HepG2 (cell line): ENCODE results near the gene FAM120B. TPM values are rescaled to one million over a fixed set of nuclear protein-coding genes. Genes with fewer than 3 reads are reported as not detected.

Source experiments
- ATAC-seq: fragments of 200-7000 bp; cut with Tn5 transposase; 3 replicates; pipeline ENCODE4 v1.9.1; 2020; ENCODE audit warnings: mild to moderate bottlenecking, moderate library complexity
- BruUV-seq: library from RNA; stranded (reverse); fragments of 400-500 nt; replicated peaks from 2 replicates; lab custom pipeline; 2021; lab: Mats Ljungman, UMichigan
- CTCF ChIA-PET: fragments of 300-600 bp; formaldehyde crosslinking; extraction: SDS; loops from one replicate; lab custom pipeline; 2021; ENCODE audit warnings: low total read pairs, inconsistent platforms, low intra/inter-chr PET ratio; lab: Yijun Ruan, JAX
- POLR2A ChIA-PET: fragments of 350-600 bp; sonication (Branson Sonifier 250); formaldehyde crosslinking; loops from one replicate; lab custom pipeline; 2020; ENCODE audit warnings: antibody characterized with exemption, inconsistent platforms; lab: Yijun Ruan, JAX
- DNase-seq: peaks from one replicate; pipeline ENCODE4 v3.0.0-alpha.2; 2015; ENCODE audit warnings: low spot score
- FAIRE-seq: peaks from 3 replicates; lab custom pipeline; 2011; peaks lifted over from hg19 to GRCh38; lab: Jason Lieb, UNC
- H2AFZ ChIP-seq: one replicate; pipeline ENCODE4 v1.6.1; 2011; ENCODE audit warnings: low read length, inconsistent platforms
- H3K27ac ChIP-seq: fragments of 300-600 bp; 3 replicates; pipeline ENCODE4 v1.8.0; 2011; ENCODE audit warnings: mixed run types, mild to moderate bottlenecking, mixed read lengths, low read length, inconsistent platforms; ENCODE audit not compliant: insufficient read depth; ENCODE audit errors: extremely low read length
- H3K27me3 ChIP-seq, 2 experiments: fragments of 200-600 bp in 1 of 2; 2 replicates in 1 of 2; 3 replicates in 1 of 2; pipeline versions ENCODE4 v1.6.0 to v1.8.0; 2011; ENCODE audit warnings: low read length in 2 of 2, mild to moderate bottlenecking in 2 of 2, moderate library complexity in 2 of 2, inconsistent platforms in 1 of 2; ENCODE audit not compliant: insufficient read depth in 2 of 2, control insufficient read depth in 1 of 2
- H3K36me3 ChIP-seq, 2 experiments: fragments of 200-600 bp in 1 of 2; replicated peaks in 1 of 2; 2 replicates in 1 of 2; 3 replicates in 1 of 2; pipeline versions ENCODE4 v1.5.1 to v1.8.0; 2011; ENCODE audit warnings: low read length in 2 of 2, inconsistent platforms in 1 of 2; ENCODE audit not compliant: insufficient read depth in 2 of 2, control insufficient read depth in 1 of 2
- H3K4me1 ChIP-seq: 2 replicates; pipeline ENCODE4 v1.5.1; 2012; ENCODE audit warnings: low read length, inconsistent platforms; ENCODE audit not compliant: insufficient read depth
- H3K4me2 ChIP-seq: 2 replicates; pipeline ENCODE4 v1.6.0; 2011; ENCODE audit warnings: low read depth, low read length, inconsistent platforms
- H3K4me3 ChIP-seq, 3 experiments: fragments of 200-600 bp in 1 of 3; sonication (generic), shearing (Covaris generic) in 1 of 3; replicated peaks in 1 of 3; 2 replicates each; pipeline ENCODE4 v1.5.1; 2011 to 2016; ENCODE audit warnings: low read length in 3 of 3, inconsistent platforms in 2 of 3, low read depth in 2 of 3, mild to moderate bottlenecking in 2 of 3, control low read depth in 1 of 3, mixed read lengths in 1 of 3; ENCODE audit not compliant: insufficient read depth in 1 of 3
- H3K79me2 ChIP-seq: one replicate; pipeline ENCODE4 v1.6.1; 2011; ENCODE audit warnings: low read length, inconsistent platforms; ENCODE audit not compliant: insufficient read depth
- H3K9ac ChIP-seq: 2 replicates; pipeline ENCODE4 v1.6.0; 2011; ENCODE audit warnings: mild to moderate bottlenecking, low read depth, low read length, inconsistent platforms; ENCODE audit not compliant: insufficient read depth
- H3K9me3 ChIP-seq: 2 replicates; pipeline ENCODE4 v1.5.1; 2012; ENCODE audit warnings: mild to moderate bottlenecking, low read length
- H4K20me1 ChIP-seq: 2 replicates; pipeline ENCODE4 v1.6.0; 2011; ENCODE audit warnings: inconsistent platforms, mild to moderate bottlenecking, low read length, moderate library complexity; ENCODE audit not compliant: insufficient read depth
- BHLHE40 ChIP-seq: IDR thresholded peaks from 2 replicates; pipeline ENCODE4 v1.6.1; 2011; ENCODE audit warnings: low read length, improper control_type of control experiment
- CHCHD3 ChIP-seq: sonication (generic); formaldehyde crosslinking; IDR thresholded peaks from 2 replicates; pipeline ENCODE4 v1.8.0; 2022; ENCODE audit warnings: mild to moderate bottlenecking, missing genetic modification reagents, moderate library complexity
- ELF3 ChIP-seq: IDR thresholded peaks from 2 replicates; pipeline ENCODE4 v1.6.1; 2016; ENCODE audit warnings: missing genetic modification reagents, missing compliant biosample characterization
- MED8 ChIP-seq: sonication (generic); formaldehyde crosslinking; IDR thresholded peaks from 2 replicates; pipeline ENCODE4 v1.8.1; 2023; ENCODE audit warnings: mild to moderate bottlenecking, missing genetic modification reagents; ENCODE audit not compliant: insufficient replicate concordance
- MXI1 ChIP-seq: IDR thresholded peaks from 3 replicates; pipeline ENCODE4 v1.6.1; 2012; ENCODE audit warnings: low read depth, low read length, inconsistent platforms, borderline replicate concordance
- SIX4 ChIP-seq: sonication (generic); formaldehyde crosslinking; IDR thresholded peaks from 2 replicates; pipeline ENCODE4 v1.4.0; 2020; ENCODE audit warnings: missing genetic modification reagents
- TCF7 ChIP-seq: sonication (generic); IDR thresholded peaks from 2 replicates; pipeline ENCODE4 v1.6.1; 2016; ENCODE audit warnings: antibody characterized with exemption, low read depth
- TCF7L2 ChIP-seq: IDR thresholded peaks from 2 replicates; pipeline ENCODE4 v1.6.1; 2011; ENCODE audit warnings: mild to moderate bottlenecking, low read depth, low read length, moderate library complexity
- WGBS: methylation state at CpG from one replicate; pipeline ENCODE4 v1.1.6; 2017; ENCODE audit warnings: low lambda C conversion rate; 5-methylcytosine and 5-hydroxymethylcytosine counted together
- in situ Hi-C: cut with HindIII; loops from 2 replicates; pipeline ENCODE4 v1.10.0; 2017; ENCODE audit warnings: low pct_unique_long_range_greater_than_20kb; ENCODE audit not compliant: extremely low pct_ligation_motif_present
- intact Hi-C: fragments of 100-400 bp; cut with micrococcal nuclease; formaldehyde crosslinking; loops from one replicate; pipeline ENCODE4 v1.10.0; 2022; ENCODE audit not compliant: unreplicated experiment
- polyA plus RNA-seq, 8 experiments: library from polyadenylated mRNA; depleted of rRNA in 3 of 8; stranded (reverse) in 7 of 8; unstranded in 1 of 8; fragments of >200 nt; fragmentation: Illumina TruSeq in 4 of 8; extraction: Trizol in 4 of 8; gene quantifications; 2 replicates each; pipeline versions ENCODE4 v1.2.1 to v1.2.3, GENCODE V29; 2011 to 2016; ENCODE audit warnings: low read depth in 4 of 8, missing spikeins in 1 of 8, mixed read lengths in 1 of 8; ENCODE audit not compliant: insufficient read depth in 1 of 8
- total RNA-seq, 5 experiments: library from RNA; depleted of rRNA; stranded (reverse); fragments of >200 nt; fragmentation: Illumina TruSeq; extraction: Trizol; gene quantifications; 2 replicates each; pipeline ENCODE4 v1.2.3, GENCODE V29; 2016; ENCODE audit warnings: low read depth in 1 of 5
- TF ChIP-seq, protein P1 (sequence below), 2 experiments: sonication (generic) in 1 of 2; formaldehyde crosslinking in 1 of 2; IDR thresholded peaks; 2 replicates each; pipeline versions ENCODE4 v1.4.0 to v1.6.1; 2016 to 2020; ENCODE audit warnings: borderline replicate concordance in 1 of 2, low read depth in 1 of 2, mild to moderate bottlenecking in 1 of 2, missing genetic modification reagents in 1 of 2

The FAM120B gene
- total and polyA plus RNA-seq, 2 of the 13 experiments (the other 11 are each of a cell fraction or from before 2014, with no cell fraction given): 9.2 to 10.7 TPM

DNA sequence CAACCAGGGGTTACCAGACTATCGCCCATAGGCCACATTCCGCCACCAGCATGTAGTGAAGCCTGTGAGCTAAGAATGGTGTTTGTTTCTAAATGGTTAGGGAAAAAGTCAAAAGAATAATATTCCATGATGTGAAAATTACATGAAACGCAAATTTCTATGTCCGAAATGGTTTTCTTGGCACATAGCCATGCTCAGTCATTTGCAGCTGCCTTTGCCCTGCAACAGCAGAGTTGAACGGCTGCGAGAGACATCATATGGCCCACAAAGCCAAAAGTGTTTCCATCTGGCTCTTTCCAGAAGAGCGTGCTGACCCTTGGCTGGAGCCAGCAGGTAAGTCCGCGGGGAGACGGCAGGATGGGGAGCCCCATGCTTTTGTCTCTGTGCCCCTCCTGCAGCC, 60.7 kb downstream of the FAM120B start:
- FAIRE-seq: no peak
- no peak overlapping the region for H3K27ac ChIP-seq
- no peaks in the 10 kb centered on the region for H4K20me1 ChIP-seq
- H3K27me3 ChIP-seq: no peaks in the 10 kb centered on the region
- no peak overlapping the region for H3K4me2 ChIP-seq
- in situ Hi-C loops: no loop called here
- no peaks in the 10 kb centered on the region for H3K9me3 ChIP-seq
- no peak overlapping the region for H2AFZ ChIP-seq
- ATAC-seq: no peak
- BruUV-seq: no TSS peak
- H3K79me2 ChIP-seq: no peaks in the 10 kb centered on the region
- TF ChIP-seq BHLHE40: no peak
- no peak for TF ChIP-seq MXI1
- TF ChIP-seq CHCHD3 (CRISPR knock-in tag): no peak
- no peak for TF ChIP-seq MED8 (CRISPR knock-in tag)
- TF ChIP-seq TCF7L2: no peak
- TF ChIP-seq SIX4: no peak
- TF ChIP-seq ELF3 (CRISPR knock-in tag): no peak
- H3K36me3 ChIP-seq: peaks cover 3 to 22% of the 10 kb centered on the region in 2 experiments
- intact Hi-C loops: no loop called here
- ChIA-PET POLR2A (no interaction called here), CTCF (no interaction called here)
- 97% methylated on average over 10 of the region's 10 CpGs for WGBS
- DNase-seq: no peak
- no peak overlapping the region for H3K9ac ChIP-seq
- peaks cover 56% of the 10 kb centered on the region for H3K4me1 ChIP-seq
- H3K4me3 ChIP-seq: no peak overlapping the region

DNA sequence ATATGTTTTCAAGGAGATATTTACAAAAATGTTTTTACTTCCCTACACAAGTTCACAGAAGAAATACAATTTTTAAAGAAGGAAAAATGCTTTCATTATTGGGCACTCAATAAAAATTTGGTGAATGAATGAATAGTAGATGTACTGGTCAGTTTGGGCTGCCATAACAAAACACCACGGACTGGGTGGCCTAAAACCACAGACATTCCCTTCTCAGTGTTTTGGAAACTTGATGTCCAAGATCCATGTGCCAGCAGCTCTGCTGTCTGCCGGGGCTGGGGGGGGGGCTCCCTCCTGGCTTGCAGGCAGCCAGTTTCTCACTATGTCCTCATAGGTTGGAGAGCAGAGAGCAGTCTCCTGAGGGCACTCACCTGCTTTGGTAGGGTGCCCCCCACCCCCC, 62.0 kb downstream of the FAM120B start:
- BruUV-seq: no TSS peak
- peaks cover 3 to 20% of the 10 kb centered on the region in 2 experiments for H3K36me3 ChIP-seq
- H3K4me2 ChIP-seq: no peak overlapping the region
- no peaks in the 10 kb centered on the region for H3K27me3 ChIP-seq
- no peak overlapping the region for H2AFZ ChIP-seq
- in situ Hi-C loops: no loop called here
- no peak overlapping the region for H3K4me3 ChIP-seq
- no peak overlapping the region for H3K27ac ChIP-seq
- CTCF ChIA-PET: no interaction called here
- H3K79me2 ChIP-seq: no peaks in the 10 kb centered on the region
- DNase-seq (no peak), FAIRE-seq (no peak), ATAC-seq (no peak)
- no peaks in the 10 kb centered on the region for H4K20me1 ChIP-seq
- WGBS: 96% methylated on average over 1 of the region's 2 CpGs
- H3K9ac ChIP-seq: no peak overlapping the region
- H3K4me1 ChIP-seq: peaks cover 56% of the 10 kb centered on the region
- intact Hi-C loops: no loop called here
- H3K9me3 ChIP-seq: no peaks in the 10 kb centered on the region
- POLR2A ChIA-PET: no interaction called here
- no peak for TF ChIP-seq TCF7
- TF ChIP-seq, protein P1, sequence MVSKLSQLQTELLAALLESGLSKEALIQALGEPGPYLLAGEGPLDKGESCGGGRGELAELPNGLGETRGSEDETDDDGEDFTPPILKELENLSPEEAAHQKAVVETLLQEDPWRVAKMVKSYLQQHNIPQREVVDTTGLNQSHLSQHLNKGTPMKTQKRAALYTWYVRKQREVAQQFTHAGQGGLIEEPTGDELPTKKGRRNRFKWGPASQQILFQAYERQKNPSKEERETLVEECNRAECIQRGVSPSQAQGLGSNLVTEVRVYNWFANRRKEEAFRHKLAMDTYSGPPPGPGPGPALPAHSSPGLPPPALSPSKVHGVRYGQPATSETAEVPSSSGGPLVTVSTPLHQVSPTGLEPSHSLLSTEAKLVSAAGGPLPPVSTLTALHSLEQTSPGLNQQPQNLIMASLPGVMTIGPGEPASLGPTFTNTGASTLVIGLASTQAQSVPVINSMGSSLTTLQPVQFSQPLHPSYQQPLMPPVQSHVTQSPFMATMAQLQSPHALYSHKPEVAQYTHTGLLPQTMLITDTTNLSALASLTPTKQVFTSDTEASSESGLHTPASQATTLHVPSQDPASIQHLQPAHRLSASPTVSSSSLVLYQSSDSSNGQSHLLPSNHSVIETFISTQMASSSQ (IDR thresholded peaks at IDR 0.05; ENCODE audit: low read depth): no peak
- TF ChIP-seq, protein P1 (CRISPR knock-in tag; IDR thresholded peaks at IDR 0.05; ENCODE audit: borderline replicate concordance): no peak
